ENCODE data around the gene DEFB114. TPM values are rescaled to one million over a fixed set of nuclear protein-coding genes. Genes with fewer than 3 reads are reported as not detected.
"Not testable (repeated sequence)": the region's sequence is repeated elsewhere in the genome, so short reads cannot be mapped to it uniquely, and the experiment has no call there.

The DEFB114 gene
- not detected for total RNA-seq

- no peak for DNase-seq
These were observed at the start of gene DEFB114 for GRCh38 chr6:49964064-49964463. TSS of gene DEFB114 (minus strand) at chr6:49964164. CDS start at chr6:49964105, 59 bp downstream.

GRCh38 chr6:50007819-50008218 is 43.9 kb upstream of the DEFB114 start:
- no peak for DNase-seq

- DNase-seq: no peak
These were observed 39.2 kb upstream of the DEFB114 start for GRCh38 chr6:50003139-50003538.

- DNase-seq: no peak
These were observed 31.3 kb upstream of the DEFB114 start for GRCh38 chr6:49995278-49995677.

- DNase-seq: no peak
These were observed 24.9 kb upstream of the DEFB114 start for GRCh38 chr6:49988900-49989299.

- no peak for DNase-seq
These were observed 23.8 kb upstream of the DEFB114 start for GRCh38 chr6:49987749-49988148.

- DNase-seq: no peak
These were observed 22.6 kb upstream of the DEFB114 start for GRCh38 chr6:49986551-49986950.

GRCh38 chr6:49982046-49982445 is 18.1 kb upstream of the DEFB114 start:
- DNase-seq: no peak

GRCh38 chr6:49980898-49981297 is 16.9 kb upstream of the DEFB114 start:
- DNase-seq: no peak

- DNase-seq: no peak
These were observed 15.6 kb upstream of the DEFB114 start for GRCh38 chr6:49979584-49979983.

- DNase-seq: no peak
These were observed 14.6 kb upstream of the DEFB114 start for GRCh38 chr6:49978332-49979226.

GRCh38 chr6:49969605-49970004 is 5.6 kb upstream of the DEFB114 start, which contains the start of gene DEFB113:
TSS of gene DEFB113 (minus strand) at chr6:49969625. CDS start at chr6:49969625, 0 bp downstream.
- no peak for DNase-seq

GRCh38 chr6:49966823-49967222 is 2.9 kb upstream of the DEFB114 start:
- DNase-seq: no peak

GRCh38 chr6:49966334-49966733 is 2.4 kb upstream of the DEFB114 start:
- no peak for DNase-seq

- no peak for DNase-seq
These were observed 5.8 kb downstream of the DEFB114 start for GRCh38 chr6:49958180-49958579.

- DNase-seq: no peak
These were observed 8.1 kb downstream of the DEFB114 start for GRCh38 chr6:49955847-49956246.

- DNase-seq: no peak
These were observed 12.0 kb downstream of the DEFB114 start for GRCh38 chr6:49951926-49952325.

GRCh38 chr6:49950415-49950751 is 13.6 kb downstream of the DEFB114 start:
- DNase-seq: no peak

GRCh38 chr6:49949062-49949461 is 14.9 kb downstream of the DEFB114 start:
- DNase-seq: no peak

- DNase-seq: no peak
These were observed 17.1 kb downstream of the DEFB114 start for GRCh38 chr6:49946835-49947234.

GRCh38 chr6:49944068-49944467 is 19.9 kb downstream of the DEFB114 start:
- DNase-seq: not testable (repeated sequence)

- no peak for DNase-seq
These were observed 23.9 kb downstream of the DEFB114 start for GRCh38 chr6:49939993-49940498.

GRCh38 chr6:49937811-49938210 is 26.2 kb downstream of the DEFB114 start:
- DNase-seq: no peak

- no peak for DNase-seq
These were observed 26.9 kb downstream of the DEFB114 start for GRCh38 chr6:49937017-49937416.
